Muscle of leg (tissue), 11 donors: ENCODE data around the gene TBC1D22A. TPM values are rescaled to one million over a fixed set of nuclear protein-coding genes. Genes with fewer than 3 reads are reported as not detected.

ENCODE experiments used
- DNase-seq: peaks from one replicate; pipeline ENCODE4 v3.0.0; 2013
- H3K27ac ChIP-seq: one replicate; pipeline ENCODE4 v1.5.1; 2013; ENCODE audit warnings: mild to moderate bottlenecking, low read length, control low read depth
- H3K27me3 ChIP-seq: one replicate; pipeline ENCODE4 v1.6.1; 2013; ENCODE audit warnings: low read length; ENCODE audit not compliant: control insufficient read depth, insufficient read depth
- H3K36me3 ChIP-seq: one replicate; pipeline ENCODE4 v1.6.1; 2013; ENCODE audit warnings: low read length; ENCODE audit not compliant: control insufficient read depth, insufficient read depth
- H3K4me1 ChIP-seq: one replicate; pipeline ENCODE4 v1.6.1; 2013; ENCODE audit warnings: low read length; ENCODE audit not compliant: control insufficient read depth, insufficient read depth
- H3K4me3 ChIP-seq: one replicate; pipeline ENCODE4 v1.5.1; 2013; ENCODE audit warnings: low read length, control low read depth
- H3K9me3 ChIP-seq: replicated peaks from 2 replicates; pipeline ENCODE4 v1.6.1; 2013; ENCODE audit warnings: low read depth, low read length; ENCODE audit not compliant: control insufficient read depth
- WGBS: methylation state at CpG from one replicate; pipeline ENCODE4 v1.1.5; 2013; ENCODE audit warnings: missing lambda C conversion rate; ENCODE audit not compliant: insufficient coverage; 5-methylcytosine and 5-hydroxymethylcytosine counted together
- polyA plus RNA-seq, 8 donors: library from polyadenylated mRNA; unstranded; fragments of 120-200 nt; gene quantifications; one replicate each; pipeline versions ENCODE4 v1.2.1 to v1.2.3, GENCODE V29; 2013; ENCODE audit warnings: inconsistent platforms in 1 of 8, low replicate concordance in 1 of 8; ENCODE audit not compliant: insufficient read length in 8 of 8, insufficient read depth in 1 of 8
- total RNA-seq: library from RNA; stranded (reverse); fragments of 120-200 nt; gene quantifications from one replicate; pipeline ENCODE4 v1.2.4, GENCODE V29; 2013

Gene TBC1D22A
- total and polyA plus RNA-seq, 9 donors, result 8.0 to 16.9 (median 15.6) TPM

DNA sequence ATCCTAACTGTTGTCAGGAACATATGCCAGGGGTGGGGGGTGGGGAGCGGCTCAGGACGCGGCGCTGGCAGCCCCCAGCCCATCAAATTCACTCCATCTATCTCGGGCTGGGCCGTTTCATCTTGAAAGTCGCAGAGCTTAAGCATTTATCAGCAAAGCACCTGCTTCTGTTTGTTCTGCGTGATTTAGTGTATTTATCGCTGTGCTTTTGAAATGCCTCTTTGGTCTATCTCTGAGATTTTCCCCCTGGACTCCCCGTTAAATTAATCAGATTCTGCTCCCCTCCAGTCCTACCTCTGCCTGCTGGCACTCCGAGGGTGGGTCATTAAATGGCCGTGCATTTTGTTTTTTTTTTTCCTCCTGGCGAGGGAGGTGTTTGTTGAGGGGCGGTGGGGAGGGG, 446.2 kb downstream of the TBC1D22A start:
- H3K27ac ChIP-seq, result no peak overlapping the region

DNA sequence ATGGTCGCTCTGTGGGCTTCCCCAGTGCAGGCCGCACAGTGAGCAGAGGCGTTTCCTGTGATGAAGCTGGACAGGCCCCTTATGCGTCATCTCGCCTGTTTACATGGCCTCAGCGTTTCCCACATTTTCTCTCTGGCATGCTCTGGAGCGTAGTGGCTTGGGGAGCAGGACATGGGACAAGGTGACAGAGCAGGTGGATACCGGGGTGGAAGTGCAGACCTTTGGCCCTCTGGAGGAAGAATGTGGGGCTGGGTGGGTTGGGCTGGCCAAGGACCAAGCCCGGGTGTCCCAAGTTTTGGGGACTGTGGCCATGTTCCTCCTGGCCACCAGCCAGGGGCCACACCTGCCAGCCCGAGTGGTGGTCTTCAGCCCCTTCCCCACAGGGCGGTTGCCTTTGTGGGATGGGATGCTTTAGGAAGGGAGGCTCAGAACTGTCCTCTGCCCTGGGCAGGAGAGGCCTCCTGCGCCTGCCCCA, 446.6 kb downstream of the TBC1D22A start:
- no peak for DNase-seq
- Histone ChIP-seq H3K4me3 (no peak overlapping the region), H3K36me3 (no peaks in the 10 kb centered on the region), H3K27me3 (peaks cover 4% of the 10 kb centered on the region), H3K9me3 (peaks cover 3% of the 10 kb centered on the region), H3K4me1 (peaks cover 3% of the 10 kb centered on the region), H3K27ac (no peak overlapping the region)
- 76% methylated on average over 7 of the region's 12 CpGs for WGBS

More for the DNA sequence above, 446.2 kb downstream of the TBC1D22A start:
- DNase-seq, result no peak
- H3K4me3 ChIP-seq, result no peak overlapping the region
- peaks cover 6% of the 10 kb centered on the region for H3K4me1 ChIP-seq
- peaks cover 3% of the 10 kb centered on the region for H3K9me3 ChIP-seq
- 87% methylated on average over 5 of the region's 14 CpGs for WGBS
- H3K36me3 ChIP-seq, result no peaks in the 10 kb centered on the region
- H3K27me3 ChIP-seq, result peaks cover 4% of the 10 kb centered on the region

DNA sequence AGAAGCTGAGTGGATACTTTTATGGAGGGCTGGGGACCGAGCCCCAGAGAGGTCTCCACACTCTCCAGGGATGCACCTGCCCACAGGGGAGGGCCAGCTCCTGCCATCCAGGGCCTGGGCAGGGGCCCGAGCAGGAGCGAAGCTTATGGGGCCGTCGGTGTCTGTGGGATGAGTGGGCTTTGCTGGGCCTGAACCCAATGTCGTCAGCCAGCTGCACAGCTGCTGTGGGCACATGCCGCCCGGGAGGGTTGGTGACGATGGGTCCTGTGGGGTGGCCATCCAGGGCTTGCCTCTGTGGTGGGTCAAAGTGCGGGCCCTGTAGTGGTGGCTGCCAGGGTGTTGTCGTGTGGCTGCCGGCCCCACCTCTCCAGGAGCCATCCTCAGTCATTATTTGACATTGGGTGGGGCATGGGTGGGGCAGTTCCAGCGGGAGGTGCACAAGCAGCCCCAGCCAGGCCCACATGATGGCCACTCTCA, 447.1 kb downstream of the TBC1D22A start:
- WGBS, result 82% methylated on average over 7 of the region's 13 CpGs

DNA sequence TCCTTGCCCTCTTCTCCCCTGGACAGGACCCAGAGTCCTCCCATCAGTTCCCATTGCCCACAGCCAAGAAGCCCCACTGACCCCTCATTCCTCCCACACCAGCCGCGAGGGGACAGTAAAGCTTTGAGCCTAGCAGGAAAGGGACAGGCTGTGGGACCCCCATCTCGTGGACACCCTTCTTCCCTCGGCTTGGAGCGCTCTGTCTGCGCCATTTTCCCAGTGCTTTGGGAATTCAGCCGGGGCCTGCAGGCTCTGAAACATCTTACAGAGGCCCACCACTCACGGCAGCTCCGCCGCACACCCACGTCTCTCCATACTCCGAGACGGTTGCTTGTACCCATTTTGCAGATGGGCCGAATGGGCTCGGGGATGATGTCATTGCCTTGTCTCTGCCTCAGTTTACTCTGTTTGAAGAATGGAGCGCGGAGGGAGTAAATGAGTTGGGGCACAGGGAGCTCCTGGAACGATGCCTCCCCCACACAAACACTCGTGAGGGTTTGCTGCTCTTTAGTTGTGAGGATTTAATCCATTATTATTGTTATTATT, 447.7 kb downstream of the TBC1D22A start:
- H3K36me3 ChIP-seq, result no peaks in the 10 kb centered on the region
- no peak overlapping the region for H3K4me3 ChIP-seq
- peaks cover 4% of the 10 kb centered on the region for H3K27me3 ChIP-seq
- no peak for DNase-seq
- no peaks in the 10 kb centered on the region for H3K4me1 ChIP-seq
- H3K27ac ChIP-seq, result no peak overlapping the region
- WGBS, result 95% methylated on average over 13 of the region's 19 CpGs
- H3K9me3 ChIP-seq, result peaks cover 3% of the 10 kb centered on the region

More for the DNA sequence above, 447.1 kb downstream of the TBC1D22A start:
- Histone ChIP-seq H3K4me1 (no peaks in the 10 kb centered on the region), H3K9me3 (peaks cover 3% of the 10 kb centered on the region), H3K4me3 (no peak overlapping the region), H3K27ac (no peak overlapping the region), H3K36me3 (no peaks in the 10 kb centered on the region), H3K27me3 (peaks cover 4% of the 10 kb centered on the region)
- DNase-seq, result no peak

DNA sequence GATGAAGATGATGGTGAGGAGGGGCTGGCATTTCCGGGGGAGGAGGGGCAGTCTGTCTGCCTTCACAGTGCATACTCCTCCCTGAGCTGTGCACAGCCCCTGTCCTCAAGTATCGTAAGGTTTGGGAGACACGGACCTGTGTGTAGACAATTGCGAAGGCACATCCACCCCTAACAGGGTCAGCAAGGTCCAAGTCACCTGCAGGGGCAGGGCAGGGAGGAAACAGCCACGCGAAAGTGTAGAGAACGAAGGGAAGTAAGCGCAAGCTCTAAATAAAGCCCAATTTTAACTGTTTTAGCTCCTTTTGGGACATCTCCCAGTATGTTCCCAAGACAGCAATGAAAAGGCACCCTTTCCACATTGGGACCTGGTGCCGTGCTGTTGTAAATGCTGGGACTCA, 448.2 kb downstream of the TBC1D22A start:
- no peak overlapping the region for H3K4me3 ChIP-seq
- peaks cover 4% of the 10 kb centered on the region for H3K27me3 ChIP-seq
- WGBS, result 91% methylated on average over 8 of the region's 9 CpGs
- H3K36me3 ChIP-seq, result no peaks in the 10 kb centered on the region
- DNase-seq, result no peak
- no peaks in the 10 kb centered on the region for H3K4me1 ChIP-seq
- peaks cover 3% of the 10 kb centered on the region for H3K9me3 ChIP-seq
- no peak overlapping the region for H3K27ac ChIP-seq

DNA sequence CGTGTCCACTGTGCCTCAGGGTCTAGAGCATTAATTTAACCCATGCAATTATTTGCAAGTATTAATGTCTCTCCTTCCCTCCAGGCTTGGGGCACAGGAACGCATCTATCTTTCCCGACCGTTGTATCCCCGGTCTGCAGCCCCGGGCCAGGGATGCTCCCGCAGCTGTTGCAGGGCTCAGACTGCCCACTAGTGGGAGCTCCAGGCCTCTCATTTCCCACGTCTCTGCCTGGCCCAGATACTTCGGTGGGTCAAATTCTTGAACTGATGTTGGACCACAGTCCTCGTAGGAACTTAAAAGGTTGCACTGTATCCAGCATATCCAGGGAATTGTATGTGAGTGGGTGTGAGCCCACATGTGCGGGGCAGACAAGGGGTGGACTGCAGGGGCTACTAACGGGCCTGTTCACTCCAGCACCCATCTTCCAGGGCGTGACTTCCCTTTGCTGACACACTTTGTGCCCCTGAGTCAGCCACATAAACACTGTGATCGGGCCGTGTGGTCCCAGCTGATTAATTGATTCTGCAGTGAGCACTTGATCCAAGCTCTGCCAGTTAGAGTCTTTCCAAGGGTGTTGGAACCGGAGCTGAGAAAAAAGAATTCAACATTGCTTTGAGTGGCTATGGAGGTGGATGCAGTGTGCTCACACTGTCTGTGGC, 451.3 kb downstream of the TBC1D22A start:
- Histone ChIP-seq H3K27me3 (no peaks in the 10 kb centered on the region), H3K27ac (no peak overlapping the region), H3K4me1 (no peaks in the 10 kb centered on the region), H3K9me3 (no peaks in the 10 kb centered on the region), H3K36me3 (no peaks in the 10 kb centered on the region), H3K4me3 (no peak overlapping the region)
- WGBS, result 67% methylated on average over 14 of the region's 16 CpGs
- no peak for DNase-seq

DNA sequence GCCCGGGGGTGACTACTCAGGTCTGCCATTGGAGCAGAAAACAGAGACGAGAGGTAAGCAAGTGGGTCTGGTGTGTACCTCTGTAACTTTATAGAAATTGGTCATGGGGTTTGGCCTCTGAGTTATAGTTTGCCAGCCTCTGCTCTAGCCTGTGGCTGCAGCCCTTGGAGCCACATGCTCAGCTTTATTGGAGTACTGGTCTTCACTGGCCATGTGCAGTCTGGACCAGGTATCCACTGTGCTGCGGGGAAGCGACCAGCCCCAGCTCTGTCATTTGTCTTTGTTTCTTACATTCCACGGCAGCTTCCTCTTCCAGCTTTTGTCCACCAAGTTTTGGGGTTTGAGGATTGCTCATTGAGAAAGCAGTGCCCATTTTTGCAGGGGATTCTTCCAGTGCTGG, 453.4 kb downstream of the TBC1D22A start:
- no peak for DNase-seq
- Histone ChIP-seq H3K4me3 (no peak overlapping the region), H3K4me1 (no peaks in the 10 kb centered on the region), H3K27me3 (no peaks in the 10 kb centered on the region), H3K9me3 (no peaks in the 10 kb centered on the region), H3K27ac (no peak overlapping the region), H3K36me3 (no peaks in the 10 kb centered on the region)
- WGBS, result 74% methylated on average over 5 of the region's 5 CpGs

DNA sequence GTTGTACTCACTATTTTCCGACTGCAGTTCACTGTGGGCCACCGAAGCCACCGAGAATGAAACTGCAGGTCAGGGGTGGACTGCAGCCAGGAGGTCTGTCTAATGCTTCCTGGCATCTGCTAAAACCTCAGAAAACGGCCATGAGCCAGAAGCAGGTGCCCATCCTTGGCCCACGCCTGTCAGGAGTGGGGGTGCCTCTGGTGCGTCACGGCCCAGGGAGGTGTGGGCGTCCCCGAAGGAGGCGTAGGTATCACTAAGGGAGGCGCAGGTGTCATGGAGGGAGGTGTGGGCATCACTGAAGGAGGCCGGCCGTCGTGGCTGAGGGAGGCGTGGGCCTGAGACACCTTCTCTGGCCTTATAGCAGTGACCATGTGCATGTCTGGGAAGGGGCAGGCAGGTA, 456.2 kb downstream of the TBC1D22A start:
- no peaks in the 10 kb centered on the region for H3K9me3 ChIP-seq
- 85% methylated on average over 14 of the region's 15 CpGs for WGBS
- no peak overlapping the region for H3K27ac ChIP-seq
- no peaks in the 10 kb centered on the region for H3K27me3 ChIP-seq
- H3K36me3 ChIP-seq, result no peaks in the 10 kb centered on the region
- no peak overlapping the region for H3K4me3 ChIP-seq
- H3K4me1 ChIP-seq, result no peaks in the 10 kb centered on the region
- DNase-seq, result no peak

DNA sequence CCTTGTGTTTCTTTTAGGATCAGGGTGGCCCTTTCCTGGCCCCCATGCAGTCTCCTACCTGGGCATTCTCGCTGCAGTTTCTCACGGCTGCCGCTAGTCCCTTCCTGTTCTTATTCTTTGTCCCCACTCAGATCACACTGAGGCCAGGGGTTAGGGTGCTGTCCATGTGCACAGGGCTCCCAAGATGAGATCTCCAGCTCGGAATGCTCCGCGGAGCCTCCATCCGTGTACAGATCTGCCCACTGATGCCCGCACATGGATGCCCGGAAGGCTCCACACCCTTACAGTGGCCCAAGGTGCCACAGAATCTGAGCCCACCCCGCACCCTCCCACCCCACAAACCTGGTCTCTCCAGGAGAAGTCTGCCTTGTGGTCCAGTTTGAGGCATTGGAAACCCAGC, 457.3 kb downstream of the TBC1D22A start:
- 81% methylated on average over 10 of the region's 10 CpGs for WGBS
- H3K4me3 ChIP-seq, result no peak overlapping the region
- H3K4me1 ChIP-seq, result no peaks in the 10 kb centered on the region
- no peak overlapping the region for H3K27ac ChIP-seq
- no peaks in the 10 kb centered on the region for H3K36me3 ChIP-seq
- no peaks in the 10 kb centered on the region for H3K9me3 ChIP-seq
- DNase-seq, result no peak
- no peaks in the 10 kb centered on the region for H3K27me3 ChIP-seq

DNA sequence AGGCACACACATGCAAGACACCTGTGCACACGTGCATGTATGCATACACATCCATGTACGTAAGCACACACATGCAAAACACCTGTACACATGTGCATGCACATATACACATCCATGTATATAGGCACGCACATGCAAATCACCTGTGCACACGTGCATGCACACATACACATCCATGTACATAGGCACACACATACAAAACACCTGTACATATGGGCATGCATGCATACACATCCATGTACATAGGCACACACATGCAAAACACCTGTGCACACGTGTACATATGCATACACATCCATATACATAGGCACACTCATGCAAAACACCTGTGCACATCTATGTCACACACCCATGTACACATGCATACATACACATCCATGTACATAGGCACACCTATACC, 458.3 kb downstream of the TBC1D22A start:
- WGBS, result 87% methylated on average over 5 of the region's 5 CpGs
- no peak for DNase-seq
- H3K27me3 ChIP-seq, result no peaks in the 10 kb centered on the region
- no peak overlapping the region for H3K27ac ChIP-seq
- no peaks in the 10 kb centered on the region for H3K36me3 ChIP-seq
- no peak overlapping the region for H3K4me3 ChIP-seq
- no peaks in the 10 kb centered on the region for H3K9me3 ChIP-seq
- H3K4me1 ChIP-seq, result no peaks in the 10 kb centered on the region
